Lower lobe of right lung (tissue), 2 donors: Measurements from ENCODE around the gene MTMR12. TPM values are rescaled to one million over a fixed set of nuclear protein-coding genes. Genes with fewer than 3 reads are reported as not detected.

Source experiments
- ATAC-seq, 2 donors: fragments of 200-7000 bp; cut with Tn5 transposase; one replicate each; pipeline ENCODE4 v1.9.1; 2020 to 2022; ENCODE audit warnings: mild to moderate bottlenecking in 2 of 2, moderate library complexity in 2 of 2
- DNase-seq: peaks from one replicate; pipeline ENCODE4 v3.0.0-alpha.2; 2020
- H3K27ac ChIP-seq: fragments of 200-600 bp; one replicate; pipeline ENCODE4 v1.8.0; 2022
- H3K27me3 ChIP-seq: fragments of 200-600 bp; one replicate; pipeline ENCODE4 v1.8.0; 2022; ENCODE audit warnings: low read depth
- H3K36me3 ChIP-seq: fragments of 200-600 bp; one replicate; pipeline ENCODE4 v1.8.0; 2022; ENCODE audit warnings: mild to moderate bottlenecking
- H3K4me1 ChIP-seq: fragments of 200-600 bp; one replicate; pipeline ENCODE4 v1.8.0; 2022
- H3K4me3 ChIP-seq: fragments of 200-600 bp; one replicate; pipeline ENCODE4 v1.8.0; 2022; ENCODE audit warnings: mild to moderate bottlenecking
- H3K9me3 ChIP-seq: fragments of 200-600 bp; one replicate; pipeline ENCODE4 v1.8.0; 2022
- intact Hi-C: fragments of 100-400 bp; cut with DNase I; formaldehyde crosslinking; loops from one replicate; pipeline ENCODE4 v1.11.0; 2022
- long read RNA-seq: library from polyadenylated mRNA; unstranded; transcript quantifications from one replicate; pipeline ENCODE4 v2.0.0, GENCODE V29; 2021
- total RNA-seq: library from RNA; stranded (reverse); fragmentation: NEBNext Ultra II Directional; extraction: Animal tissue kit (Norgen Biotek cat#: 25700); gene quantifications from one replicate; pipeline ENCODE4 v1.2.1, GENCODE V29; 2021
- TF ChIP-seq, protein P1 (sequence below): fragments of 200-600 bp; IDR thresholded peaks from one replicate; pipeline ENCODE4 v1.8.0; 2022; ENCODE audit warnings: antibody characterized with exemption, mild to moderate bottlenecking
- donor health status: DM: no; HTN: yes; CAD: no; lungs with severe emphysema.

Gene MTMR12, protein sequence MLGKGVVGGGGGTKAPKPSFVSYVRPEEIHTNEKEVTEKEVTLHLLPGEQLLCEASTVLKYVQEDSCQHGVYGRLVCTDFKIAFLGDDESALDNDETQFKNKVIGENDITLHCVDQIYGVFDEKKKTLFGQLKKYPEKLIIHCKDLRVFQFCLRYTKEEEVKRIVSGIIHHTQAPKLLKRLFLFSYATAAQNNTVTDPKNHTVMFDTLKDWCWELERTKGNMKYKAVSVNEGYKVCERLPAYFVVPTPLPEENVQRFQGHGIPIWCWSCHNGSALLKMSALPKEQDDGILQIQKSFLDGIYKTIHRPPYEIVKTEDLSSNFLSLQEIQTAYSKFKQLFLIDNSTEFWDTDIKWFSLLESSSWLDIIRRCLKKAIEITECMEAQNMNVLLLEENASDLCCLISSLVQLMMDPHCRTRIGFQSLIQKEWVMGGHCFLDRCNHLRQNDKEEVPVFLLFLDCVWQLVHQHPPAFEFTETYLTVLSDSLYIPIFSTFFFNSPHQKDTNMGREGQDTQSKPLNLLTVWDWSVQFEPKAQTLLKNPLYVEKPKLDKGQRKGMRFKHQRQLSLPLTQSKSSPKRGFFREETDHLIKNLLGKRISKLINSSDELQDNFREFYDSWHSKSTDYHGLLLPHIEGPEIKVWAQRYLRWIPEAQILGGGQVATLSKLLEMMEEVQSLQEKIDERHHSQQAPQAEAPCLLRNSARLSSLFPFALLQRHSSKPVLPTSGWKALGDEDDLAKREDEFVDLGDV
- 39.3 TPM for total RNA-seq
- long read RNA-seq, full-length matches to known transcripts, result 7 of 89 reads
- long read RNA-seq, partial matches to known transcripts, result 3 of 89 reads
- long read RNA-seq, other reads (novel, unspliced or antisense), result 79 of 89 reads

DNA sequence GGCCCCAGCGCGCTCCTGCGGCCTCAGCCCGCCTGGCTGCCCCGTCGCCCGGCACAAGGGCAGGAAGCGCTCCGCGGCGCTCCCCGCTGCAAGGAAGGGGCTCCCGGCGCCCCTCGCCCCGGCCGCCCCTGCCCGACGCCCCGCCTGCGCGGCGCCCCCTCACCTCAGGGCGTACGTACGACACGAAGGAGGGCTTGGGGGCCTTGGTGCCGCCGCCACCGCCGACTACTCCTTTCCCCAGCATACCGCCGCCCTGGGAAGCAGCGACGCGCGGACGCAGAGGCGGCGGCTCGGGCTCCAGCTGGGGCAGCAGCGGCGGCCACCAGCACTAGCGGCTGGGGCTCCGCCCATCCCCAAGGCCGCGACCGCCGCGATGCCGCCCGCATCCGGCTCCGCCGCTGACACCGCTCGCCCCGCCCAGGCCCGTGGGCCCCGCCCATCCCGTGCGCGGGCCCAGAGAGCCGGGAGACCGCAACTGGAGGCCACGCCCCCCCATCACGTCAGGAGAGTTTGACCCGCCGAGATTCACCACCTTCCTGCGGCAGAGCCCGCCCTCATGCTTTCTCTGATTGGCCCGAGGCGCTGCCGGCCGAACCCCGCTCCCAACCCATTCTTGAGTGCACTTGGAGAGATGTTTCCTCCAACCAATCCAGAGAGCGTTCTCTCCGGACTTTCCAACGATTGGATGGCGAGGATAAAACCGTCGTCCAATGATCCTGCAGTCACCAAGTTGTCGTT is at the start of gene MTMR12:
Gene MTMR12, minus strand, starts transcription at position 345 of the 738 bp plus-strand sequence. Its CDS starts 101 bp downstream, at position 244.
- Histone ChIP-seq H3K27me3 (no peaks in the 10 kb centered on the region), H3K4me3 (peak within 1 kb of the TSS; percentile 85), H3K27ac (peak within 1 kb of the TSS; percentile 98), H3K36me3 (no peaks in the 10 kb centered on the region), H3K4me1 (peaks cover 48% of the 10 kb centered on the region), H3K9me3 (no peaks in the 10 kb centered on the region)
- ATAC-seq (peak; percentile 97 to 99), DNase-seq (peak; percentile 100)
- TF ChIP-seq, protein P1, sequence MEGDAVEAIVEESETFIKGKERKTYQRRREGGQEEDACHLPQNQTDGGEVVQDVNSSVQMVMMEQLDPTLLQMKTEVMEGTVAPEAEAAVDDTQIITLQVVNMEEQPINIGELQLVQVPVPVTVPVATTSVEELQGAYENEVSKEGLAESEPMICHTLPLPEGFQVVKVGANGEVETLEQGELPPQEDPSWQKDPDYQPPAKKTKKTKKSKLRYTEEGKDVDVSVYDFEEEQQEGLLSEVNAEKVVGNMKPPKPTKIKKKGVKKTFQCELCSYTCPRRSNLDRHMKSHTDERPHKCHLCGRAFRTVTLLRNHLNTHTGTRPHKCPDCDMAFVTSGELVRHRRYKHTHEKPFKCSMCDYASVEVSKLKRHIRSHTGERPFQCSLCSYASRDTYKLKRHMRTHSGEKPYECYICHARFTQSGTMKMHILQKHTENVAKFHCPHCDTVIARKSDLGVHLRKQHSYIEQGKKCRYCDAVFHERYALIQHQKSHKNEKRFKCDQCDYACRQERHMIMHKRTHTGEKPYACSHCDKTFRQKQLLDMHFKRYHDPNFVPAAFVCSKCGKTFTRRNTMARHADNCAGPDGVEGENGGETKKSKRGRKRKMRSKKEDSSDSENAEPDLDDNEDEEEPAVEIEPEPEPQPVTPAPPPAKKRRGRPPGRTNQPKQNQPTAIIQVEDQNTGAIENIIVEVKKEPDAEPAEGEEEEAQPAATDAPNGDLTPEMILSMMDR, result no peak
- intact Hi-C loops, result no loop called here

DNA sequence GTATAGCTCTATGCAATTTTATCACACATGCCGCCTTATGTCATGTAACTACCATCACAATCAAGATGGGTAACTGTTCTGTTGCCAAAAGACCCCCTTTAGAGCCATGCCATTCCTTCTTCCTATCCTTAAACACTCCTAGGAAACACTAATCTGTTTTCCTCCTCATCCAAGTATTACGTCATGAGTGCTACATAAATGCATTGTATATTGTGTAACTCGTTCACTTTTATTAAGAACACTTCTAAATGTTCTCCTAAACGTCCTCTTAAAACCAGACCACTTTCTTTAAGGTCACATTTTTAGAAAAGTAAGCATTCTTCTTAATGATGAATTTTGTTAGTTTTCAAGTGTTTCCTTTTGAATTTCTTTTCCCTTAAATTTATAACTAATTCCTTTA is 49.8 kb upstream of the MTMR12 start:
- TF ChIP-seq, protein P1, result no peak
- intact Hi-C loops, result no loop called here
- no peak overlapping the region for H3K27ac ChIP-seq
- H3K9me3 ChIP-seq, result no peaks in the 10 kb centered on the region
- peaks cover 76% of the 10 kb centered on the region for H3K36me3 ChIP-seq
- H3K4me1 ChIP-seq, result no peaks in the 10 kb centered on the region
- no peak for DNase-seq
- H3K27me3 ChIP-seq, result no peaks in the 10 kb centered on the region
- no peak overlapping the region for H3K4me3 ChIP-seq
- no peak for ATAC-seq

DNA sequence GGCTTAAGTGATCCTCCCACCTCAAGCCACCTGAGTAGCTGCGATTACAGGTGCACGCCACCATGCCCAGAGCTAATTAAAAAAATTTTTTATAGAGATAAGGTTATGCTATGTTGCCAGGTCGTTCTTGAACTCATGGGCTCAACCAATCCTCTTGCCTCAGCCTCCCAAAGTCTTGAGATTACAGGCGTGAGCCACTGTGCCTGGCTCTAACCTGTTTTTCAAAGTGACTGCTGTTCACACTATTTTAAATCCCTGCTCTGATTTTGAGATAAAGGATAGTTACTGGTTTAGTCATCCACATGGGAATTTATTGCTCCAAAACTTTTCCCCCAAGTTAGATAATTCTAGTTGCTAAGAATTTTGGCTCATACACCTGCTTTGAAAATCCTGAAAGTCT is 48.2 kb upstream of the MTMR12 start:
- ATAC-seq, result no peak

DNA sequence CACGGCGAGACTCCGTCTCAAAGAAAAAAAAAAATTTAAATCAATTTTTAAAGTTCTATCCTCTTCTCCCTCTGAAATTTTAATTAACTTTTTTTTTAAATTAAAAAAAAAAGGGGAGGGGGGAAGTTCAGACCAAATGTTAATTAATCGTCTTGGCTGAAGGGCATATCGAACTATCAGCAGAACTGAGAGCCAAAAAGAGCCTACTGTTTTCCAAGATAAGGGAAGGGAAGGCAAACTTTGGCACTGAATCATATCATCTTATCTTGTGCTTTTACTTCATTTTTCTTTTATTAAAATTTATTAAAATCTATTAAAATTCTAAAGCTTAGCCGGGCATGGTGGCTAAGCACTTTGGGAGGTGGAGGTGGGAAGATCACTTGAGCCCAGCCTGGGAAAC is 45.9 kb upstream of the MTMR12 start:
- no peak for DNase-seq
- TF ChIP-seq, protein P1, result no peak
- intact Hi-C loops, result no loop called here
- H3K36me3 ChIP-seq, result peaks cover 93% of the 10 kb centered on the region
- H3K27me3 ChIP-seq, result no peaks in the 10 kb centered on the region
- no peaks in the 10 kb centered on the region for H3K4me1 ChIP-seq
- no peak overlapping the region for H3K4me3 ChIP-seq
- no peaks in the 10 kb centered on the region for H3K9me3 ChIP-seq
- ATAC-seq, result no peak
- no peak overlapping the region for H3K27ac ChIP-seq

More for the DNA sequence above, 48.2 kb upstream of the MTMR12 start:
- Histone ChIP-seq H3K36me3 (peaks cover 82% of the 10 kb centered on the region), H3K27ac (no peak overlapping the region), H3K9me3 (no peaks in the 10 kb centered on the region), H3K27me3 (no peaks in the 10 kb centered on the region), H3K4me3 (no peak overlapping the region), H3K4me1 (no peaks in the 10 kb centered on the region)
- DNase-seq, result no peak
- intact Hi-C loops, result no loop called here
- TF ChIP-seq, protein P1, result no peak

DNA sequence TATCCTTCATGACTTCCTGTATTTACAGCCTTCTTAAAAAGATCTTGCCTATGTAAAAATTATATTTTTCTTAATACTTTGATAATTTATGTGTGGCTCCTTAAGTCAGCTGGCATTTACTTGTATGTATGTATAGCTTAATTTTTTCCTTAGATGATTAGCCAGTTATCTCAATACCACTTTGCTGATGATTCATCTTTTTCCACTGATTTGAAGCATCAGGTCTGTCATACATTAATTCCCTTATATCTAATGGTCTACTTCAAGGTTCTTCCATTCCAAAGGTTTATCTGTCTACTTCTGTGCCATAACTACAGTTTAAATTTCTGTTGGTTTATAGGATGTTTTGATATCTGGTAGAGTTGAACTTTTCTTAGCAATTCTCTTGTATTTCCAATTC is 44.9 kb upstream of the MTMR12 start:
- TF ChIP-seq, protein P1, result no peak
- Histone ChIP-seq H3K9me3 (no peaks in the 10 kb centered on the region), H3K4me3 (no peak overlapping the region), H3K4me1 (no peaks in the 10 kb centered on the region), H3K36me3 (peaks cover 87% of the 10 kb centered on the region), H3K27me3 (no peaks in the 10 kb centered on the region), H3K27ac (no peak overlapping the region)
- no peak for ATAC-seq
- intact Hi-C loops, result no loop called here
- DNase-seq, result no peak
